Measurements from ENCODE around the gene TSPAN14. TPM values are rescaled to one million over a fixed set of nuclear protein-coding genes. Genes with fewer than 3 reads are reported as not detected.
A peak's percentile ranks its signal among the peaks of the same experiment; 100 is the strongest.

The TSPAN14 gene
- total RNA-seq, 1 donor: 23.9 TPM

- TF ChIP-seq CTCF (IDR thresholded peaks at IDR 0.05; ENCODE audit: extremely low read depth, low read depth, low read length): no peak
- Histone ChIP-seq H4K20me1 (ENCODE audit: insufficient read depth, low read length) (peaks cover 17% of the 10 kb centered on the region), H3K27ac (ENCODE audit: low read depth, low read length) (no peak overlapping the region), H2AFZ (ENCODE audit: low read length) (no peak overlapping the region), H3K36me3 (ENCODE audit: insufficient read depth, low read length) (no peaks in the 10 kb centered on the region), H3K79me2 (ENCODE audit: insufficient read depth, low read length) (peaks cover 26% of the 10 kb centered on the region), H3K9me3 (ENCODE audit: low read depth, low read length) (no peaks in the 10 kb centered on the region), H3K27me3 (ENCODE audit: insufficient read depth, low read length) (no peaks in the 10 kb centered on the region), H3K4me3 (ENCODE audit: insufficient read depth, low read length) (no peak overlapping the region), H3K4me2 (ENCODE audit: insufficient read depth, low read length) (no peak overlapping the region), H3K4me1 (ENCODE audit: insufficient read depth, low read length) (peaks cover 9% of the 10 kb centered on the region)
- DNase-seq (ENCODE audit: insufficient read length, low spot score, missing footprints): peak; percentile 48
Measured at GRCh38 chr10:80452640-80453039, 1.5 kb upstream of the TSPAN14 start.

- peaks cover 19% of the 10 kb centered on the region for H4K20me1 ChIP-seq (ENCODE audit: insufficient read depth, low read length)
- H3K4me2 ChIP-seq (ENCODE audit: insufficient read depth, low read length): peak overlapping the region; percentile 75
- peak overlapping the region; percentile 66 for H3K4me3 ChIP-seq (ENCODE audit: insufficient read depth, low read length)
- peak overlapping the region; percentile 24 for H3K27ac ChIP-seq (ENCODE audit: low read depth, low read length)
- no peaks in the 10 kb centered on the region for H3K27me3 ChIP-seq (ENCODE audit: insufficient read depth, low read length)
- H3K9me3 ChIP-seq (ENCODE audit: low read depth, low read length): no peaks in the 10 kb centered on the region
- peaks cover 9% of the 10 kb centered on the region for H3K4me1 ChIP-seq (ENCODE audit: insufficient read depth, low read length)
- peak overlapping the region; percentile 77 for H2AFZ ChIP-seq (ENCODE audit: low read length)
- peak; percentile 84 for DNase-seq (ENCODE audit: insufficient read length, low spot score, missing footprints)
- TF ChIP-seq CTCF (IDR thresholded peaks at IDR 0.05; ENCODE audit: extremely low read depth, low read depth, low read length): no peak
- no peaks in the 10 kb centered on the region for H3K36me3 ChIP-seq (ENCODE audit: insufficient read depth, low read length)
- H3K79me2 ChIP-seq (ENCODE audit: insufficient read depth, low read length): peaks cover 33% of the 10 kb centered on the region
Measured at GRCh38 chr10:80453056-80453841, 861 bp upstream of the TSPAN14 start.

DNA sequence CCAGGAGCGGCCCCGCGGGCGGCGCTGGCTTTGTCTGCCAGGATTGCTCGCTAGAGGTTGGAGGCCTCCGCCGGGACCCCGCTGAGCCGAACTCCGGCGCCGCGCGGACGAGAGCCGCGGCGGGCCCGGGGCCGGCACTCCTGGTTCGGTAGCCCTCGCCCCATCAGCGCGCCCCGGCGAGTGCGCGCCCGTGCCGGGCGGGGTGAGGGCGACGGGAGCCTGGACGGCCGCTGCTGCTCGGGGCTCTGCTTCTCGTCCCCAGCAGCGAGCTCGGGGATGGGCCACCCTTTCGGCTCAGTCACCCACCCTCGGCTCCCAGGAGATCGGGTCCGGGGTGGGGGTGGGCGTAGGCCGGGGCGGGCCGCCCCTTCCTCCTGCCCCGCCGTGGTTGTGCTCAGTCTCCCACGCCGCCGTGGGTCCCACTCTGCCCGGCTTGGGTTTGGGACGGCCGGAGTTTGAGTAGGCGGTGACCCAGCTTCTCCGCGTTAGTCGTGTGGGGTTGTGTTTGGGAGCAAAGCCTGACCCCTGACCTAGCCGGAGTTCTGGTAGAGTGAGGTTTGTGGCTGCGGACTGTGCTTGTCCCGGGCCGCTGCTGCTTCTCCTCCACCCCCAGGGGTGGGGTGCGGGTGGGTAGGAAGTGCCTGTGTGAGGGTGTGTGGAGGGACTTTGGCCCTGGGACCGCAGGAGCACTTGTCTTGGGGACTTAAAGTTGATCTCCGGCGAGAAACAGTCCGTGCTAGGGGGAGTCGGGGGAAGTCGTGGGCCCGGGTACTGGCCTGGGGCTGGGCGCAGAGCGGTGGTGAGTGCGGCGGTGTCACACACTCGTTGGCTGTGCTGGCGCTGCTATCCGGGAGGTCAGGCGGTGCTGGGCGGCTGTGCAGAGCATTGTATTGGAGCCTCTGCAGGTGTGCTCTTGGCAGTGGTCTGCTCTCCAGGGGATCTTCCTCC is 677 bp downstream of the TSPAN14 start:
- H4K20me1 ChIP-seq (ENCODE audit: insufficient read depth, low read length): peaks cover 22% of the 10 kb centered on the region
- H3K36me3 ChIP-seq (ENCODE audit: insufficient read depth, low read length): no peaks in the 10 kb centered on the region
- no peaks in the 10 kb centered on the region for H3K27me3 ChIP-seq (ENCODE audit: insufficient read depth, low read length)
- H3K4me2 ChIP-seq (ENCODE audit: insufficient read depth, low read length): peak overlapping the region; percentile 85
- H3K79me2 ChIP-seq (ENCODE audit: insufficient read depth, low read length): peaks cover 47% of the 10 kb centered on the region
- H3K27ac ChIP-seq (ENCODE audit: low read depth, low read length): peak overlapping the region; percentile 37
- H3K4me1 ChIP-seq (ENCODE audit: insufficient read depth, low read length): peaks cover 21% of the 10 kb centered on the region
- DNase-seq (ENCODE audit: insufficient read length, low spot score, missing footprints): peak; percentile 93
- H3K9me3 ChIP-seq (ENCODE audit: low read depth, low read length): no peaks in the 10 kb centered on the region
- H3K4me3 ChIP-seq (ENCODE audit: insufficient read depth, low read length): peak overlapping the region; percentile 81
- peak overlapping the region; percentile 77 for H2AFZ ChIP-seq (ENCODE audit: low read length)
- no peak for TF ChIP-seq CTCF (IDR thresholded peaks at IDR 0.05; ENCODE audit: extremely low read depth, low read depth, low read length)

Measured in osteoblast (primary cell).